ENCODE measurements around the gene MFSD6L. TPM values are rescaled to one million over a fixed set of nuclear protein-coding genes. Genes with fewer than 3 reads are reported as not detected.
A peak's percentile ranks its signal among the peaks of the same experiment; 100 is the strongest.

Gene MFSD6L
- total and polyA plus RNA-seq, 2 experiments from 2014 or later = not detected

- Histone ChIP-seq H3K36me3 (ENCODE audit: low read depth) (no peaks in the 10 kb centered on the region), H3F3A (ENCODE audit: insufficient read depth) (no peaks in the 10 kb centered on the region), H3K4me1 (ENCODE audit: insufficient read depth) (no peaks in the 10 kb centered on the region), H3K9me3 (ENCODE audit: low read depth) (no peaks in the 10 kb centered on the region), H3K27ac (no peak overlapping the region), H3K27me3 (replicated peaks; ENCODE audit: insufficient read depth) (peaks cover 11% of the 10 kb centered on the region; the same call in 1 of the 2 replicates), H3K9me2 (ENCODE audit: insufficient read depth) (no peaks in the 10 kb centered on the region), H2AFZ (no peak overlapping the region), H4K20me1 (ENCODE audit: insufficient read depth) (no peaks in the 10 kb centered on the region), H3K4me2 (ENCODE audit: unreplicated experiment) (no peak overlapping the region), H3K79me2 (ENCODE audit: insufficient read depth) (no peaks in the 10 kb centered on the region), H3K9ac (no peak overlapping the region), H3K4me3 (no peak overlapping the region)
- DNase-seq = no peak
- WGBS, 2 experiments (ENCODE audit: low coverage in 1 of 2, low lambda C conversion rate in 2 of 2, missing lambda C conversion rate in 2 of 2) = 59 to 63% methylated on average over 21 to 23 of the region's 23 CpGs
- in situ Hi-C loops (cut with MboI) = no loop called here
- TF ChIP-seq EZH2 (IDR thresholded peaks at IDR 0.05; ENCODE audit: insufficient read depth, poor library complexity, severe bottlenecking) (no peak), EZH2phosphoT487 (IDR thresholded peaks at IDR 0.05; ENCODE audit: insufficient read depth, low read depth) (no peak)
Observed at GRCh38 chr17:8798176-8798845, 854 bp downstream of the MFSD6L start.

- TF ChIP-seq EZH2phosphoT487 (IDR thresholded peaks at IDR 0.05; ENCODE audit: insufficient read depth, low read depth) (no peak), EZH2 (IDR thresholded peaks at IDR 0.05; ENCODE audit: insufficient read depth, poor library complexity, severe bottlenecking) (no peak)
- H3K4me1 ChIP-seq (ENCODE audit: insufficient read depth) = no peaks in the 10 kb centered on the region
- no peaks in the 10 kb centered on the region for H3K9me3 ChIP-seq (ENCODE audit: low read depth)
- H3K27me3 ChIP-seq (replicated peaks; ENCODE audit: insufficient read depth) = peaks cover 11% of the 10 kb centered on the region; the same call in 1 of the 2 replicates
- no peak overlapping the region for H3K4me3 ChIP-seq
- no peak overlapping the region for H2AFZ ChIP-seq
- DNase-seq = no peak
- in situ Hi-C loops (cut with MboI) = no loop called here
- peaks cover under 1% of the 10 kb centered on the region; the same call in 1 of the 2 replicates for H3F3A ChIP-seq (ENCODE audit: insufficient read depth)
- no peak overlapping the region for H3K27ac ChIP-seq
- no peaks in the 10 kb centered on the region for H3K36me3 ChIP-seq (ENCODE audit: low read depth)
- H3K9ac ChIP-seq = no peak overlapping the region
- no peaks in the 10 kb centered on the region for H4K20me1 ChIP-seq (ENCODE audit: insufficient read depth)
- H3K4me2 ChIP-seq (ENCODE audit: unreplicated experiment) = no peak overlapping the region
- H3K9me2 ChIP-seq (ENCODE audit: insufficient read depth) = no peaks in the 10 kb centered on the region
- WGBS, 2 experiments (ENCODE audit: low coverage in 1 of 2, low lambda C conversion rate in 2 of 2, missing lambda C conversion rate in 2 of 2) = 74 to 77% methylated on average over 13 to 14 of the region's 14 CpGs
- H3K79me2 ChIP-seq (ENCODE audit: insufficient read depth) = no peaks in the 10 kb centered on the region
Observed at GRCh38 chr17:8797621-8798175, 1.5 kb downstream of the MFSD6L start.

- H3K4me1 ChIP-seq (ENCODE audit: insufficient read depth) = no peaks in the 10 kb centered on the region
- H2AFZ ChIP-seq = no peak overlapping the region
- no peak overlapping the region for H3K4me3 ChIP-seq
- no peaks in the 10 kb centered on the region for H3K79me2 ChIP-seq (ENCODE audit: insufficient read depth)
- H3K9ac ChIP-seq = no peak overlapping the region
- no peaks in the 10 kb centered on the region for H3K9me3 ChIP-seq (ENCODE audit: low read depth)
- DNase-seq = peak; percentile 21
- no peaks in the 10 kb centered on the region for H3K36me3 ChIP-seq (ENCODE audit: low read depth)
- no peaks in the 10 kb centered on the region for H3K9me2 ChIP-seq (ENCODE audit: insufficient read depth)
- TF ChIP-seq EZH2 (IDR thresholded peaks at IDR 0.05; ENCODE audit: insufficient read depth, poor library complexity, severe bottlenecking) (no peak), EZH2phosphoT487 (IDR thresholded peaks at IDR 0.05; ENCODE audit: insufficient read depth, low read depth) (no peak)
- no peak overlapping the region for H3K4me2 ChIP-seq (ENCODE audit: unreplicated experiment)
- 48 to 50% methylated on average over 7 of the region's 7 CpGs for WGBS, 2 experiments (ENCODE audit: low coverage in 1 of 2, low lambda C conversion rate in 2 of 2, missing lambda C conversion rate in 2 of 2)
- in situ Hi-C loops (cut with MboI) = no loop called here
- H4K20me1 ChIP-seq (ENCODE audit: insufficient read depth) = no peaks in the 10 kb centered on the region
- peaks cover 11% of the 10 kb centered on the region; the same call in 1 of the 2 replicates for H3K27me3 ChIP-seq (replicated peaks; ENCODE audit: insufficient read depth)
- peaks cover 17% of the 10 kb centered on the region for H3F3A ChIP-seq (ENCODE audit: insufficient read depth)
- H3K27ac ChIP-seq = no peak overlapping the region
Observed at GRCh38 chr17:8794636-8795035, 4.5 kb downstream of the MFSD6L start.

- peaks cover 17% of the 10 kb centered on the region for H3F3A ChIP-seq (ENCODE audit: insufficient read depth)
- DNase-seq = no peak
- H2AFZ ChIP-seq = no peak overlapping the region
- H3K27me3 ChIP-seq (replicated peaks; ENCODE audit: insufficient read depth) = peaks cover 10% of the 10 kb centered on the region; the same call in 1 of the 2 replicates
- H3K36me3 ChIP-seq (ENCODE audit: low read depth) = no peaks in the 10 kb centered on the region
- H3K9ac ChIP-seq = no peak overlapping the region
- H3K9me2 ChIP-seq (ENCODE audit: insufficient read depth) = no peaks in the 10 kb centered on the region
- H3K4me2 ChIP-seq (ENCODE audit: unreplicated experiment) = no peak overlapping the region
- no peaks in the 10 kb centered on the region for H3K9me3 ChIP-seq (ENCODE audit: low read depth)
- in situ Hi-C loops (cut with MboI) = no loop called here
- TF ChIP-seq EZH2 (IDR thresholded peaks at IDR 0.05; ENCODE audit: insufficient read depth, poor library complexity, severe bottlenecking) (no peak), EZH2phosphoT487 (IDR thresholded peaks at IDR 0.05; ENCODE audit: insufficient read depth, low read depth) (no peak)
- WGBS, 2 experiments (ENCODE audit: low coverage in 1 of 2, low lambda C conversion rate in 2 of 2, missing lambda C conversion rate in 2 of 2) = 63 to 66% methylated on average over 2 of the region's 2 CpGs
- H3K79me2 ChIP-seq (ENCODE audit: insufficient read depth) = no peaks in the 10 kb centered on the region
- no peaks in the 10 kb centered on the region for H3K4me1 ChIP-seq (ENCODE audit: insufficient read depth)
- H3K27ac ChIP-seq = no peak overlapping the region
- H3K4me3 ChIP-seq = no peak overlapping the region
- no peaks in the 10 kb centered on the region for H4K20me1 ChIP-seq (ENCODE audit: insufficient read depth)
Observed at GRCh38 chr17:8793649-8794048, 5.5 kb downstream of the MFSD6L start.

Measured in GM23248 (cell line).